ENCODE results near the gene SLC12A7. TPM values are rescaled to one million over a fixed set of nuclear protein-coding genes. Genes with fewer than 3 reads are reported as not detected.

Gene SLC12A7
- total RNA-seq, 1 donor from 2014 or later, result 4.9 TPM

DNA sequence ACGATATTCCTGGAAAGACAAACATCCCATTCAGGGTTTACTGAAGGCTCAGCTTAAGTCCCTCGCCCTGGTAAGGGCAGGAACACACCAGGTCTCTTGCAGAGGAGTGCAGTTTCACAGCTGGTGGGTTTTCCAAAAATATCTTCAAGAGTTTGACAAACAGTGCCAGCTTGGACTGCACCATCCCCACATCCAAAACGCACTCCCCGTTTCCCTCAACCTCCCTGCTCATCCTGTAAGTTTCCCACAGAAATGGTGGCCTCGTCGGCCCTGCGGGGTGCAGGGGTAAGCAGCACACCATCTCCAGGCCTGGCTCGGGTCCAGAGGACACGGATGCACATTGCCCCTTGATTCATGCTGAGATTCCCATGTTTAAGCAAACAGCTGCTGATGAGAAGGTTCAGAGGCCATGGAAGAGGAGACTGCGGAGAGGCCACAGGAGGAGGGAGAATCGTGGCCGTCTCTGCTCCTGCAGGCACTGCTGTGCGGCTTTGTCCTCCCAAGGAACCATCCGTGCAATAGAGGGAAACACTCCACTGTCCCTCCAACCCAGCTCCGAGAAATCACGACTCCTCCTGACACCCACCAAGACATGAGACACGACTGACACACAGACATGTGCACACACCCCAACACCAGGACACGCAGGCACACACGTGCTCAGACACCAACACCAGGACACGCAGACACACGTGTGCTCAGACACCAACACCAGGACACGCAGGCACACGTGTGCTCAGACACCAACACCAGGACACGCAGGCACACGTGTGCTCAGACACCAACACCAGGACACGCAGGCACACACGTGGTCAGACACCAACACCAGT is 24.0 kb upstream of the SLC12A7 start:
- Mint-ChIP-seq H3K4me3 (ENCODE audit: unreplicated experiment) (no peak overlapping the region), H3K27me3 (ENCODE audit: low read depth) (peaks cover 21% of the 10 kb centered on the region), H3K9me3 (ENCODE audit: low read depth) (no peaks in the 10 kb centered on the region), H3K4me1 (ENCODE audit: low read depth) (peaks cover 9% of the 10 kb centered on the region), H3K27ac (ENCODE audit: unreplicated experiment) (no peak overlapping the region), H3K36me3 (ENCODE audit: low read depth) (no peaks in the 10 kb centered on the region)
- DNase-seq (ENCODE audit: low spot score), result no peak
- TF ChIP-seq, protein P1, sequence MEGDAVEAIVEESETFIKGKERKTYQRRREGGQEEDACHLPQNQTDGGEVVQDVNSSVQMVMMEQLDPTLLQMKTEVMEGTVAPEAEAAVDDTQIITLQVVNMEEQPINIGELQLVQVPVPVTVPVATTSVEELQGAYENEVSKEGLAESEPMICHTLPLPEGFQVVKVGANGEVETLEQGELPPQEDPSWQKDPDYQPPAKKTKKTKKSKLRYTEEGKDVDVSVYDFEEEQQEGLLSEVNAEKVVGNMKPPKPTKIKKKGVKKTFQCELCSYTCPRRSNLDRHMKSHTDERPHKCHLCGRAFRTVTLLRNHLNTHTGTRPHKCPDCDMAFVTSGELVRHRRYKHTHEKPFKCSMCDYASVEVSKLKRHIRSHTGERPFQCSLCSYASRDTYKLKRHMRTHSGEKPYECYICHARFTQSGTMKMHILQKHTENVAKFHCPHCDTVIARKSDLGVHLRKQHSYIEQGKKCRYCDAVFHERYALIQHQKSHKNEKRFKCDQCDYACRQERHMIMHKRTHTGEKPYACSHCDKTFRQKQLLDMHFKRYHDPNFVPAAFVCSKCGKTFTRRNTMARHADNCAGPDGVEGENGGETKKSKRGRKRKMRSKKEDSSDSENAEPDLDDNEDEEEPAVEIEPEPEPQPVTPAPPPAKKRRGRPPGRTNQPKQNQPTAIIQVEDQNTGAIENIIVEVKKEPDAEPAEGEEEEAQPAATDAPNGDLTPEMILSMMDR (IDR thresholded peaks at IDR 0.05), result no peak

DNA sequence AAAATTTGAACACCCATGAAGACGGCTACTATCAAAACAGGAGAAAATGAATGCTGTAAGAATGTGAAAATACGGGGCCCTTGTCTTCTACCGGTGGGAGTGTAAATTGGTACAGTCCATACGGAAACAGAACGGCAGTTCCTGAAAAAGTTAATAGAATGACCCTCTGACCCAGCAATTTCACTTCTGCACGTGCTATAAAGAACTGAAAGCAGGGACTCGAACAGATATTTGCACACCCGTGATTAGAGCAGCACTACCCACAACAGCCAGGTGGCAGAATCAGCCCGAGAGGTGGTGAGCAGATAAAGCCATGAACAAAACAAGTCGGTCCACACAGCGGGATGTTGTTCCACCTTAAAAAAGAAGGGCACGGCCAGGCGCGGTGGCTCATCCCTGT is 22.6 kb upstream of the SLC12A7 start:
- TF ChIP-seq, protein P1 (IDR thresholded peaks at IDR 0.05), result no peak
- no peak overlapping the region for H3K27ac Mint-ChIP-seq (ENCODE audit: unreplicated experiment)
- no peak for DNase-seq (ENCODE audit: low spot score)
- peaks cover 9% of the 10 kb centered on the region for H3K4me1 Mint-ChIP-seq (ENCODE audit: low read depth)
- no peaks in the 10 kb centered on the region for H3K36me3 Mint-ChIP-seq (ENCODE audit: low read depth)
- peaks cover 23% of the 10 kb centered on the region for H3K27me3 Mint-ChIP-seq (ENCODE audit: low read depth)
- H3K9me3 Mint-ChIP-seq (ENCODE audit: low read depth), result no peaks in the 10 kb centered on the region
- H3K4me3 Mint-ChIP-seq (ENCODE audit: unreplicated experiment), result no peak overlapping the region

DNA sequence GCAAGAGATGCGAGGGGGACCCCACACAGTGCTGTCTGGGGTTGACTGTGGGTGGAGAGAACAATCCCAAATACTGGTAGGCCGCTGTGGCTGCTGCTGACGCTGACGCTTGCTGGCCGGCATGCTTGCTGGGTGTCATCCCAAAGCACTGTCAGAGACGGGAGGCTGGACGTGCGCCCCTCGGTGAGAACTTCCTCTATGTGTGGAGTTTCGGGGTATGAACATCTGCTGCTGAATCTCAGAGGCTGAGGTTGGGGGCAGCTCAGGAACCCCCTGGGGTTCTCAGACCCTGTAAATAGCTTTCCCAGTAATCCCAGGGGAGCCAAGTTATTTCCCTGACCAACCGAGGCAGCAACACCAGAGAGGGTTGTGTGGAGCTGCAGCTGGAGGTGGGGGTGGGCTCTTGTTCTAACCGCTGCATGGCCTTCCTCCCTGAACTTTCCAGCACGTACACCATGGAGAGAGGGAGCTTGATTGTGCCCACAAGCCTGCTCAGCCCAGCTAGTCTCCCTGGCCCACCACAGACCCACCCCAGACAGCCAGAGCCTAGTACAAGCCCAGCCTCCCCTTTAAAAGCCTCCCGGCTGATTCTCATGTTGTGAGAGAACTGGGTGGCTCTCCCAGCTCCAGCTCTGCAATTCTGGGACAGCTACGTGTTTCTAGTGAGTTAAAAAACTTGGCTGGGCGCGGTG is 21.8 kb upstream of the SLC12A7 start:
- Mint-ChIP-seq H3K4me1 (ENCODE audit: low read depth) (peaks cover 9% of the 10 kb centered on the region), H3K4me3 (ENCODE audit: unreplicated experiment) (no peak overlapping the region), H3K27ac (ENCODE audit: unreplicated experiment) (no peak overlapping the region), H3K27me3 (ENCODE audit: low read depth) (peaks cover 23% of the 10 kb centered on the region), H3K36me3 (ENCODE audit: low read depth) (no peaks in the 10 kb centered on the region), H3K9me3 (ENCODE audit: low read depth) (no peaks in the 10 kb centered on the region)
- DNase-seq (ENCODE audit: low spot score), result no peak
- TF ChIP-seq, protein P1 (IDR thresholded peaks at IDR 0.05), result no peak

DNA sequence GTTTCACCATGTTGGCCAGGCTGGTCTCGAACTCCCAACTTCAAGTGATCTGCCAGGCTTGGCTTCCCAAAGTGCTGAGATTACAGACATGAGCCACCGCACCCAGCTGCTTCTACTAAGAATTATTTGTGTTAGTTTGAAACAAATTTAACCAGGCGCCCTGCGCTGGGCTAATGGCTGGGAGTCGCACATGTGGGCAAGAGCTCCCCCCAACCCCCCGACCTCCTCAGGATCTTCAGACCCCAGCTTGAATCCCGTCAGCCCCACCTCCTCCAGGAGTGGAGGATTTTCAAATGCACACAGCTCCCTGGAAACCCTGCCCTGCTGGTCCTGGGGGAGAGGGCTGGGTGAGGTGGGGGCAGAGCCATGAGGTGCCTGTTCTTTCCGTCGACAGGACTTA is 21.2 kb upstream of the SLC12A7 start:
- Mint-ChIP-seq H3K27ac (ENCODE audit: unreplicated experiment) (no peak overlapping the region), H3K27me3 (ENCODE audit: low read depth) (peaks cover 19% of the 10 kb centered on the region), H3K9me3 (ENCODE audit: low read depth) (no peaks in the 10 kb centered on the region), H3K36me3 (ENCODE audit: low read depth) (no peaks in the 10 kb centered on the region), H3K4me1 (ENCODE audit: low read depth) (peaks cover 9% of the 10 kb centered on the region), H3K4me3 (ENCODE audit: unreplicated experiment) (no peak overlapping the region)
- DNase-seq (ENCODE audit: low spot score), result no peak
- TF ChIP-seq, protein P1 (IDR thresholded peaks at IDR 0.05), result no peak

DNA sequence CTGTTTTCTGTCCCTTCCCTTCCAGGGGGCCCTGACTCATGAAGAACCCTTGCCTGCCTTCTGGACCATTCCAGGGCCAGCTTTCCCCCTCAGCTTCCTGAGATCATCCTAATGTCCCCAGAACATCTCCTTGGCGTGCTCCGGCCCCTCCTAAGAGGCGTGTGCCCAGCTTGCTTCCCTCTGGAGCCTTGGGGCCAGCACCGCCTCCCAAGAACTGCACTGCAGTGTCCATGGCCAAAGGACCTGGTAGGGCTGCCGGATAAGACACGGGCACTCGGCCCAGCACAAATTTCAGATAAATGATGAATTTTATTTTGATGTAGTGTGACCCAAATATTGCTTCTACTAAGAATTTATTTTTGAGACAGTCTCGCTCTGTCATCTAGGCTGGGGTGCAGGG is 20.7 kb upstream of the SLC12A7 start:
- H3K4me3 Mint-ChIP-seq (ENCODE audit: unreplicated experiment), result no peak overlapping the region
- TF ChIP-seq, protein P1 (IDR thresholded peaks at IDR 0.05), result no peak
- no peak for DNase-seq (ENCODE audit: low spot score)
- H3K9me3 Mint-ChIP-seq (ENCODE audit: low read depth), result no peaks in the 10 kb centered on the region
- H3K36me3 Mint-ChIP-seq (ENCODE audit: low read depth), result no peaks in the 10 kb centered on the region
- peaks cover 15% of the 10 kb centered on the region for H3K4me1 Mint-ChIP-seq (ENCODE audit: low read depth)
- no peak overlapping the region for H3K27ac Mint-ChIP-seq (ENCODE audit: unreplicated experiment)
- peaks cover 23% of the 10 kb centered on the region for H3K27me3 Mint-ChIP-seq (ENCODE audit: low read depth)

Measured in chondrocyte (in vitro differentiated cells).